H9 (cell line): ENCODE measurements around the gene CNTN3. TPM values are rescaled to one million over a fixed set of nuclear protein-coding genes. Genes with fewer than 3 reads are reported as not detected.

Source experiments
- DNase-seq: peaks from one replicate; pipeline ENCODE4 v3.0.0-alpha.2; 2017
- H2AFZ ChIP-seq: one replicate; pipeline ENCODE4 v1.6.1; 2013; ENCODE audit warnings: mild to moderate bottlenecking, low read length, control low read depth, moderate library complexity
- H2AK5ac ChIP-seq: 2 replicates; pipeline ENCODE4 v1.6.1; 2013; ENCODE audit warnings: low read length, control low read depth, mixed read lengths; ENCODE audit not compliant: insufficient read length
- H2BK120ac ChIP-seq: one replicate; pipeline ENCODE4 v1.6.1; 2013; ENCODE audit warnings: low read depth, mild to moderate bottlenecking, low read length, control low read depth, inconsistent platforms; ENCODE audit not compliant: poor library complexity, severe bottlenecking
- H2BK12ac ChIP-seq: 2 replicates; pipeline ENCODE4 v1.6.1; 2013; ENCODE audit warnings: low read length, control low read depth, mixed read lengths, low read depth; ENCODE audit not compliant: insufficient read length
- H2BK15ac ChIP-seq: 2 replicates; pipeline ENCODE4 v1.6.1; 2013; ENCODE audit warnings: low read depth, low read length, control low read depth
- H2BK20ac ChIP-seq: one replicate; pipeline ENCODE4 v1.6.1; 2013; ENCODE audit warnings: low read depth, mild to moderate bottlenecking, low read length, control low read depth, inconsistent platforms; ENCODE audit not compliant: poor library complexity, severe bottlenecking
- H2BK5ac ChIP-seq: 2 replicates; pipeline ENCODE4 v1.6.1; 2013; ENCODE audit warnings: low read length, control low read depth, mixed read lengths; ENCODE audit not compliant: insufficient read length
- H3K14ac ChIP-seq: 2 replicates; pipeline ENCODE4 v1.6.1; 2013; ENCODE audit warnings: low read length, control low read depth; ENCODE audit not compliant: insufficient read depth
- H3K18ac ChIP-seq: 2 replicates; pipeline ENCODE4 v1.6.1; 2013; ENCODE audit warnings: low read depth, mild to moderate bottlenecking, mixed read lengths, low read length, control low read depth; ENCODE audit not compliant: insufficient read length
- H3K23ac ChIP-seq: 2 replicates; pipeline ENCODE4 v1.6.1; 2013; ENCODE audit warnings: low read length, control low read depth, mixed read lengths, low read depth; ENCODE audit not compliant: insufficient read length
- H3K23me2 ChIP-seq: 2 replicates; pipeline ENCODE4 v1.6.1; 2013; ENCODE audit warnings: low read depth, mild to moderate bottlenecking, mixed read lengths, low read length, control low read depth; ENCODE audit not compliant: insufficient read length, poor library complexity, severe bottlenecking
- H3K27ac ChIP-seq: 2 replicates; pipeline ENCODE4 v1.5.1; 2013; ENCODE audit warnings: low read length, control low read depth, mixed read lengths, low read depth; ENCODE audit not compliant: insufficient read length
- H3K27me3 ChIP-seq: 2 replicates; pipeline ENCODE4 v1.6.1; 2013; ENCODE audit warnings: low read length, control low read depth, inconsistent platforms; ENCODE audit not compliant: insufficient read depth
- H3K4ac ChIP-seq: 2 replicates; pipeline ENCODE4 v1.6.1; 2013; ENCODE audit warnings: low read depth, mild to moderate bottlenecking, control low read depth, inconsistent platforms, low read length, moderate library complexity
- H3K4me1 ChIP-seq: 2 replicates; pipeline ENCODE4 v1.6.1; 2013; ENCODE audit warnings: low read length, control low read depth, inconsistent platforms; ENCODE audit not compliant: insufficient read depth
- H3K4me2 ChIP-seq: 2 replicates; pipeline ENCODE4 v1.6.1; 2013; ENCODE audit warnings: low read length, control low read depth, mixed read lengths; ENCODE audit not compliant: insufficient read length, insufficient read depth
- H3K56ac ChIP-seq: 2 replicates; pipeline ENCODE4 v1.6.1; 2013; ENCODE audit warnings: low read depth, mild to moderate bottlenecking, mixed read lengths, low read length, control low read depth; ENCODE audit not compliant: insufficient read length
- H3K79me1 ChIP-seq: 2 replicates; pipeline ENCODE4 v1.6.1; 2013; ENCODE audit warnings: low read depth, mild to moderate bottlenecking, moderate library complexity, low read length, control low read depth, inconsistent platforms; ENCODE audit not compliant: insufficient read depth, poor library complexity, severe bottlenecking
- H3K79me2 ChIP-seq: 2 replicates; pipeline ENCODE4 v1.6.1; 2013; ENCODE audit warnings: low read length, control low read depth, inconsistent platforms; ENCODE audit not compliant: insufficient read depth
- H3K9ac ChIP-seq: 2 replicates; pipeline ENCODE4 v1.6.1; 2013; ENCODE audit warnings: low read length, control low read depth, mixed read lengths; ENCODE audit not compliant: insufficient read length; ENCODE audit errors: extremely low read depth
- H3K9me3 ChIP-seq: one replicate; pipeline ENCODE4 v1.6.1; 2013; ENCODE audit warnings: low read depth, low read length, inconsistent platforms; ENCODE audit not compliant: control insufficient read depth
- H3T11ph ChIP-seq: one replicate; pipeline ENCODE4 v1.6.1; 2013; ENCODE audit warnings: mild to moderate bottlenecking, low read length, control low read depth, inconsistent platforms
- H4K20me1 ChIP-seq: one replicate; pipeline ENCODE4 v1.6.1; 2013; ENCODE audit not compliant: control insufficient read depth, insufficient read length, insufficient read depth
- H4K5ac ChIP-seq: 2 replicates; pipeline ENCODE4 v1.6.1; 2013; ENCODE audit warnings: low read depth, mild to moderate bottlenecking, mixed read lengths, low read length, control low read depth; ENCODE audit not compliant: insufficient read length
- H4K8ac ChIP-seq: replicated peaks from 2 replicates; pipeline ENCODE4 v1.6.1; 2013; ENCODE audit warnings: low read length, control low read depth, mixed read lengths, low read depth; ENCODE audit not compliant: insufficient read length
- H4K91ac ChIP-seq: 2 replicates; pipeline ENCODE4 v1.6.1; 2013; ENCODE audit warnings: low read depth, mild to moderate bottlenecking, moderate library complexity, mixed read lengths, low read length, control low read depth; ENCODE audit not compliant: insufficient read length
- H3K27ac Mint-ChIP-seq, 3 experiments: 2 replicates in 2 of 3; 3 replicates in 1 of 3; pipeline ENCODE4 v1.8.0; 2020 to 2021; ENCODE audit warnings: mixed read lengths in 3 of 3, mild to moderate bottlenecking in 1 of 3, moderate library complexity in 1 of 3
- H3K27me3 Mint-ChIP-seq: 2 replicates; pipeline ENCODE4 v1.8.0; 2021; ENCODE audit warnings: low read depth, mild to moderate bottlenecking, moderate library complexity, mixed read lengths
- H3K36me3 Mint-ChIP-seq, 3 experiments: 2 replicates in 2 of 3; 3 replicates in 1 of 3; pipeline ENCODE4 v1.8.0; 2020 to 2021; ENCODE audit warnings: low read depth in 3 of 3, mixed read lengths in 3 of 3; ENCODE audit not compliant: insufficient read depth in 1 of 3
- H3K4me1 Mint-ChIP-seq, 2 experiments: 2 replicates each; pipeline ENCODE4 v1.8.0; 2020; ENCODE audit warnings: mixed read lengths in 2 of 2
- H3K4me3 Mint-ChIP-seq, 2 experiments: 2 replicates in 1 of 2; 3 replicates in 1 of 2; pipeline ENCODE4 v1.8.0; 2020 to 2021; ENCODE audit warnings: mild to moderate bottlenecking in 2 of 2, mixed read lengths in 2 of 2, moderate library complexity in 1 of 2
- H3K9me3 Mint-ChIP-seq, 2 experiments: 2 replicates in 1 of 2; 3 replicates in 1 of 2; pipeline ENCODE4 v1.8.0; 2020; ENCODE audit warnings: mild to moderate bottlenecking in 2 of 2, mixed read lengths in 2 of 2, moderate library complexity in 1 of 2
- WGBS: extraction: QIAGEN DNeasy Blood & Tissue Kit; methylation state at CpG from one replicate; pipeline ENCODE4 v1.1.7; 2013; ENCODE audit warnings: missing lambda C conversion rate, low lambda C conversion rate, mixed read lengths; ENCODE audit not compliant: insufficient read length; ENCODE audit errors: extremely low coverage; 5-methylcytosine and 5-hydroxymethylcytosine counted together
- total RNA-seq: library from RNA; stranded (reverse); gene quantifications from 2 replicates; pipeline ENCODE4 v1.2.1, GENCODE V29; 2021
- TF ChIP-seq, protein P1 (sequence below): fragments of 200-600 bp; sonication (generic); conservative IDR thresholded peaks from 3 replicates; pipeline ENCODE4 v1.8.0; 2021; ENCODE audit warnings: antibody characterized with exemption, mild to moderate bottlenecking

The CNTN3 gene
- total RNA-seq, 1 experiment from 2014 or later: not detected

DNA sequence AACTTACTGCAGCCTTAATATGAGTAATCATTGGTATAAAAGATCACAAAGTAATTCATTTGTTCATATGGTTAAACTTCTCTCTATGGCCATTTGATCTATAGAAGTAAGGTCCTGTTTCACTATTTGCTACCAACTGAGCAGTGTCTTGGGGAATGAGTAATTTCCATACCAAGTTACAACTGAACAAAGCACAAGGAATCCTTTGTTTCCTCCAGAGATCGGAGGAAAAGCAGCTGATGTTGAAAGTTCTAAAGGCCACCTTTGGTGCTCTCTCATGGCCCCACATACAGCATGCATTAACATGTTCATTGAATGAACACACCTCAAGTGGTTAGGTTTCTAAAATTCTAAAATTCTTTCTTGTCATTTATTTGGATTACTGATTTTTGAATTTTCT, 7.1 kb upstream of the CNTN3 start:
- no peak overlapping the region for H2BK120ac ChIP-seq
- H3K9me3 ChIP-seq: no peaks in the 10 kb centered on the region
- no peak overlapping the region for H4K8ac ChIP-seq
- WGBS: no CpG with 5 or more reads among the region's 1 CpG
- Mint-ChIP-seq H3K9me3 (no peaks in the 10 kb centered on the region), H3K36me3 (no peaks in the 10 kb centered on the region), H3K4me1 (peaks cover 2% of the 10 kb centered on the region in 2 experiments; a peak in 3 of 4 replicates), H3K4me3 (no peak overlapping the region), H3K27ac (no peak overlapping the region), H3K27me3 (peaks cover 14% of the 10 kb centered on the region)
- no peak overlapping the region for H3T11ph ChIP-seq
- TF ChIP-seq, protein P1, sequence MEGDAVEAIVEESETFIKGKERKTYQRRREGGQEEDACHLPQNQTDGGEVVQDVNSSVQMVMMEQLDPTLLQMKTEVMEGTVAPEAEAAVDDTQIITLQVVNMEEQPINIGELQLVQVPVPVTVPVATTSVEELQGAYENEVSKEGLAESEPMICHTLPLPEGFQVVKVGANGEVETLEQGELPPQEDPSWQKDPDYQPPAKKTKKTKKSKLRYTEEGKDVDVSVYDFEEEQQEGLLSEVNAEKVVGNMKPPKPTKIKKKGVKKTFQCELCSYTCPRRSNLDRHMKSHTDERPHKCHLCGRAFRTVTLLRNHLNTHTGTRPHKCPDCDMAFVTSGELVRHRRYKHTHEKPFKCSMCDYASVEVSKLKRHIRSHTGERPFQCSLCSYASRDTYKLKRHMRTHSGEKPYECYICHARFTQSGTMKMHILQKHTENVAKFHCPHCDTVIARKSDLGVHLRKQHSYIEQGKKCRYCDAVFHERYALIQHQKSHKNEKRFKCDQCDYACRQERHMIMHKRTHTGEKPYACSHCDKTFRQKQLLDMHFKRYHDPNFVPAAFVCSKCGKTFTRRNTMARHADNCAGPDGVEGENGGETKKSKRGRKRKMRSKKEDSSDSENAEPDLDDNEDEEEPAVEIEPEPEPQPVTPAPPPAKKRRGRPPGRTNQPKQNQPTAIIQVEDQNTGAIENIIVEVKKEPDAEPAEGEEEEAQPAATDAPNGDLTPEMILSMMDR: no peak
- H3K79me2 ChIP-seq: no peaks in the 10 kb centered on the region
- H4K91ac ChIP-seq: no peak overlapping the region
- H2BK12ac ChIP-seq: no peak overlapping the region
- DNase-seq: no peak
- H2BK20ac ChIP-seq: no peak overlapping the region
- no peaks in the 10 kb centered on the region for H3K27me3 ChIP-seq
- H3K56ac ChIP-seq: no peak overlapping the region
- no peak overlapping the region for H3K9ac ChIP-seq
- no peak overlapping the region for H4K5ac ChIP-seq
- H3K14ac ChIP-seq: no peak overlapping the region
- H3K4me1 ChIP-seq: no peaks in the 10 kb centered on the region
- H2BK5ac ChIP-seq: no peak overlapping the region
- no peaks in the 10 kb centered on the region for H4K20me1 ChIP-seq
- no peak overlapping the region for H3K18ac ChIP-seq
- no peaks in the 10 kb centered on the region for H3K79me1 ChIP-seq
- no peak overlapping the region for H2AK5ac ChIP-seq
- no peaks in the 10 kb centered on the region for H3K23me2 ChIP-seq
- no peak overlapping the region for H3K23ac ChIP-seq
- H2BK15ac ChIP-seq: no peak overlapping the region
- no peak overlapping the region for H3K4ac ChIP-seq
- no peak overlapping the region for H2AFZ ChIP-seq
- no peak overlapping the region for H3K27ac ChIP-seq
- no peak overlapping the region for H3K4me2 ChIP-seq
